ENCODE results near the gene EYS. TPM values are rescaled to one million over a fixed set of nuclear protein-coding genes. Genes with fewer than 3 reads are reported as not detected.

Gene EYS
- total RNA-seq, 4 donors from 2014 or later = under 0.01 TPM; not detected in 3

- Histone ChIP-seq H3K4me1 (no peaks in the 10 kb centered on the region), H3K4me3 (no peak overlapping the region), H3K27ac (replicated peaks in 1 of 4) (no peak overlapping the region), H3K36me3 (no peaks in the 10 kb centered on the region), H3K27me3 (no peaks in the 10 kb centered on the region), H3K9me3 (no peaks in the 10 kb centered on the region)
- intact Hi-C loops (cut with DNase I) = no loop called here
- WGBS = 66% methylated on average over 2 of the region's 2 CpGs
- DNase-seq (ENCODE audit: extremely low spot score) = no peak
- TF ChIP-seq POLR2AphosphoS5 (IDR thresholded peaks at IDR 0.05) (no peak), CTCF (IDR thresholded peaks at IDR 0.05) (no peak), EP300 (IDR thresholded peaks at IDR 0.05) (no peak), POLR2A (IDR thresholded peaks at IDR 0.05; ENCODE audit: low read depth) (no peak)
These were observed 1042.5 kb downstream of the EYS start for GRCh38 chr6:64664480-64664879.

DNA sequence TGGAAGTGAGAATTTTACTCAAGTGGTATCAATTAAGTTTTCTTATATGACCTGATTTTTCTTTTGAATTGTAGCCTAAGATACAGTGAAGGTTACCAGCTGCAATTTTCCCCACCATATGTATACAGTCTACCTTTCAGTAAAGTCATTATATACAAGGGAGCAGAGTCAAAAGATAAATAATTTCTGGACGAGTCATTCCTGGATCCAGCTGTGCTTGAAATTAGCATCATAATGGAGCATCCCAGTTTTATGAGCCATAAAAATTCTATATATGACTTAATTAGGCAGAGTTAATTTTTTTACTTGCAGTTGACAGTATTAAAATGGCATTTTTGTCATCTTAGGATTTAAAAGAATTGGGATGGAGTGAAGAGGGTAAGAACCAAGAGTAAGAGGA is 1063.0 kb downstream of the EYS start:
- Histone ChIP-seq H3K27ac (replicated peaks in 1 of 4) (no peak overlapping the region), H3K27me3 (no peaks in the 10 kb centered on the region), H3K4me1 (no peaks in the 10 kb centered on the region), H3K36me3 (no peaks in the 10 kb centered on the region), H3K4me3 (no peak overlapping the region), H3K9me3 (no peaks in the 10 kb centered on the region)
- WGBS = 14% methylated on average over 1 of the region's 1 CpG
- no peak for DNase-seq (ENCODE audit: extremely low spot score)
- intact Hi-C loops (cut with DNase I) = no loop called here
- no peak for TF ChIP-seq CTCF (IDR thresholded peaks at IDR 0.05)
- TF ChIP-seq POLR2AphosphoS5 (IDR thresholded peaks at IDR 0.05) = no peak
- TF ChIP-seq EP300 (IDR thresholded peaks at IDR 0.05) = no peak
- TF ChIP-seq POLR2A (IDR thresholded peaks at IDR 0.05; ENCODE audit: low read depth) = no peak

DNA sequence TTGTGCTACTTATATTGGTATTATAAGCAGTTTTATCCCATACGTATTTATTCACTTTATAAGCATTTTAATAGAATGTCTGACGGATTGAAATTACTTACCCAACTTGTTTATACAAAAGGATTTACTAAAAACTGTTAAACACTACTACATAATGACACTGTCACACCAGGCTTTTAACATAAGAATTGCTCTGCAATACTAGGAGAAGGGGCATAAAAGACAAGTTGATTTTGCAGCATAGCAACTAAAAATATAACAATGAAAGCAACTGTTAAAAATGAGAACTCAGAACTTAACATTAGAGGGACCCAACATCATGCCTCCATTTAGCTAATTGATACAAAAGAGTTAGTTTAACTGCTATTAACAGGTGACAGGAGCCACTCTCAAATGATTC is 1076.1 kb downstream of the EYS start:
- no peaks in the 10 kb centered on the region for H3K9me3 ChIP-seq
- no peak for DNase-seq (ENCODE audit: extremely low spot score)
- no peak overlapping the region for H3K27ac ChIP-seq (replicated peaks in 1 of 4)
- no peaks in the 10 kb centered on the region for H3K4me1 ChIP-seq
- H3K27me3 ChIP-seq = no peaks in the 10 kb centered on the region
- WGBS = 30% methylated on average over 2 of the region's 2 CpGs
- H3K4me3 ChIP-seq = no peak overlapping the region
- H3K36me3 ChIP-seq = no peaks in the 10 kb centered on the region
- intact Hi-C loops (cut with DNase I) = no loop called here
- no peak for TF ChIP-seq EP300 (IDR thresholded peaks at IDR 0.05)
- TF ChIP-seq CTCF (IDR thresholded peaks at IDR 0.05) = no peak
- TF ChIP-seq POLR2A (IDR thresholded peaks at IDR 0.05; ENCODE audit: low read depth) = no peak
- TF ChIP-seq POLR2AphosphoS5 (IDR thresholded peaks at IDR 0.05) = no peak

GRCh38 chr6:64622944-64623343 is 1084.1 kb downstream of the EYS start:
- intact Hi-C loops (cut with DNase I) = no loop called here
- Histone ChIP-seq H3K4me1 (no peaks in the 10 kb centered on the region), H3K27me3 (no peaks in the 10 kb centered on the region), H3K4me3 (no peak overlapping the region), H3K9me3 (no peaks in the 10 kb centered on the region), H3K36me3 (no peaks in the 10 kb centered on the region), H3K27ac (replicated peaks in 1 of 4) (no peak overlapping the region)
- TF ChIP-seq POLR2A (IDR thresholded peaks at IDR 0.05; ENCODE audit: low read depth) = no peak
- no peak for TF ChIP-seq EP300 (IDR thresholded peaks at IDR 0.05)
- no peak for TF ChIP-seq POLR2AphosphoS5 (IDR thresholded peaks at IDR 0.05)
- TF ChIP-seq CTCF (IDR thresholded peaks at IDR 0.05) = no peak
- 34% methylated on average over 1 of the region's 1 CpG for WGBS
- no peak for DNase-seq (ENCODE audit: extremely low spot score)

- no peak overlapping the region for H3K27ac ChIP-seq (replicated peaks in 1 of 4)
- H3K27me3 ChIP-seq = no peaks in the 10 kb centered on the region
- no peak overlapping the region for H3K4me3 ChIP-seq
- no peaks in the 10 kb centered on the region for H3K4me1 ChIP-seq
- intact Hi-C loops (cut with DNase I) = no loop called here
- no peak for TF ChIP-seq POLR2A (IDR thresholded peaks at IDR 0.05; ENCODE audit: low read depth)
- TF ChIP-seq POLR2AphosphoS5 (IDR thresholded peaks at IDR 0.05) = no peak
- TF ChIP-seq EP300 (IDR thresholded peaks at IDR 0.05) = no peak
- TF ChIP-seq CTCF (IDR thresholded peaks at IDR 0.05) = no peak
- 92% methylated on average over 1 of the region's 1 CpG for WGBS
- H3K36me3 ChIP-seq = no peaks in the 10 kb centered on the region
- no peaks in the 10 kb centered on the region for H3K9me3 ChIP-seq
- no peak for DNase-seq (ENCODE audit: extremely low spot score)
These were observed 1104.0 kb downstream of the EYS start for GRCh38 chr6:64602993-64603392.
